CMK (cell line): ENCODE results near the gene GLP2R.
"Not testable (repeated sequence)": the region's sequence is repeated elsewhere in the genome, so short reads cannot be mapped to it uniquely, and the experiment has no call there.

Source experiments
- DNase-seq: peaks from one replicate; pipeline ENCODE4 v3.0.0-alpha.2; 2010; ENCODE audit warnings: low read depth

The GLP2R gene

GRCh38 chr17:9825641-9826150 lies at the start of gene GLP2R:
GLP2R (plus strand) TSS chr17:9825924; CDS start chr17:9826064, 140 bp downstream.
- no peak for DNase-seq

- DNase-seq = no peak
Observed at GRCh38 chr17:9776911-9777310, 48.8 kb upstream of the GLP2R start.

- DNase-seq = no peak
Observed at GRCh38 chr17:9780552-9780951, 45.2 kb upstream of the GLP2R start.

GRCh38 chr17:9783050-9783449 lies 42.7 kb upstream of the GLP2R start:
- no peak for DNase-seq

GRCh38 chr17:9783465-9783864 lies 42.3 kb upstream of the GLP2R start:
- not testable (repeated sequence) for DNase-seq

GRCh38 chr17:9784544-9784943 lies 41.2 kb upstream of the GLP2R start:
- no peak for DNase-seq

GRCh38 chr17:9788601-9789000 lies 37.1 kb upstream of the GLP2R start:
- no peak for DNase-seq

- no peak for DNase-seq
Observed at GRCh38 chr17:9790316-9790715, 35.4 kb upstream of the GLP2R start.

GRCh38 chr17:9790889-9791876 lies 34.5 kb upstream of the GLP2R start, which contains the start of gene DHRS7C:
DHRS7C (minus strand) TSS chr17:9791592; CDS start chr17:9791284, 308 bp downstream.
- DNase-seq = no peak

GRCh38 chr17:9792181-9792840 lies 33.4 kb upstream of the GLP2R start:
- no peak for DNase-seq

GRCh38 chr17:9798008-9798407 lies 27.7 kb upstream of the GLP2R start:
- DNase-seq = no peak

- DNase-seq = no peak
Observed at GRCh38 chr17:9798724-9799123, 27.0 kb upstream of the GLP2R start.

- DNase-seq = no peak
Observed at GRCh38 chr17:9801505-9801904, 24.2 kb upstream of the GLP2R start.

GRCh38 chr17:9802294-9802693 lies 23.4 kb upstream of the GLP2R start:
- DNase-seq = no peak

GRCh38 chr17:9802697-9803096 lies 23.0 kb upstream of the GLP2R start:
- DNase-seq = no peak

- DNase-seq = no peak
Observed at GRCh38 chr17:9805769-9806168, 20.0 kb upstream of the GLP2R start.

- DNase-seq = no peak
Observed at GRCh38 chr17:9806699-9807098, 19.0 kb upstream of the GLP2R start.

GRCh38 chr17:9809409-9809808 lies 16.3 kb upstream of the GLP2R start:
- no peak for DNase-seq

GRCh38 chr17:9810100-9810949 lies 15.4 kb upstream of the GLP2R start:
- DNase-seq = no peak

GRCh38 chr17:9811086-9811485 lies 14.6 kb upstream of the GLP2R start:
- DNase-seq = no peak

GRCh38 chr17:9811537-9811936 lies 14.2 kb upstream of the GLP2R start:
- DNase-seq = no peak

GRCh38 chr17:9813166-9813565 lies 12.6 kb upstream of the GLP2R start:
- no peak for DNase-seq
